ENCODE results near the gene AFF2.

AFF2 gene

DNA sequence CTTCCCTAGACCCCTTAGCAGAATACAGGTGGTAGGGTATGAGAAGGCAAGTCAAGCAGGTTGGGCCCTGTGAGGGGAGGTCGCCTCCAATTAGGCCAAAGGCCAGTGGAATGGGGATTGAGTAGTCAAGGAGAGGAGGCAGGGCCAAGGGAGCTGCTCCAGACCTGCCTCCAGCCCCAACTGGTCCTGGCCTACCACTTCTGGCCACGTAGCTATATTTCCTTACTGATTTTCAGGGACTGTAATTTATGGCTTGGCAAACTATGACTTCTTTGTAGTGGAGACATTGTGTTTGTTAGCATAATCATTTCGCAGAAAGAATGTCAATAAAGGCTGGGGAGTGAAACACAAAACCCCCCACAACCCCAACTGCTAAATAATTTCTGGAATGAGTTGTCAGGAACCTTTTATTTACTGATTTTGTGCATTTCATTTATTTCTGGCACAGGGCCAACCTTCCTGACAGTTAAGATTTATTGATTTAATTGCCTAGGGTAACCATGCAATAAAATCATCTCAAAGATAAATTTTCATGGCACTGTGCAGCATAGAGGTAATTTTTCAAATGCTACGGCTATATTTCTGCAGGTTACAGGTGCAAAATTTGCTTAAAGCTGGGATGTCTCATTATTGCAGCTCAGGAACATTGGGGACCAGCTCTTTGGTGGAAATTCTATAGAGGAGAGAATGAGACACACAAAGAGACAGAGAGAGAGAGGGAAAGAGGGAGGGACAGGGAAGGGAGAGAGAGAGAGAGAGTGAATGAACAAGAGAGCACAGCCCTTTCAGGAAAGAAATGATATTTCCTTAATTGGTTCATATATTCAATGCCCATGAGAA lies 509.8 kb downstream of the AFF2 start:
- Mint-ChIP-seq H3K4me3 (no peak overlapping the region), H3K9me3 (no peaks in the 10 kb centered on the region), H3K27ac (no peak overlapping the region), H3K27me3 (no peaks in the 10 kb centered on the region), H3K36me3 (no peaks in the 10 kb centered on the region), H3K4me1 (no peaks in the 10 kb centered on the region)
- DNase-seq (ENCODE audit: low spot score in 2 of 2): no peak
- no peak for ATAC-seq (ENCODE audit: low read depth)

- Mint-ChIP-seq H3K27ac (no peak overlapping the region), H3K36me3 (no peaks in the 10 kb centered on the region), H3K4me3 (no peak overlapping the region), H3K9me3 (no peaks in the 10 kb centered on the region), H3K27me3 (no peaks in the 10 kb centered on the region), H3K4me1 (no peaks in the 10 kb centered on the region)
- ATAC-seq (ENCODE audit: low read depth): no peak
- no peak for DNase-seq (ENCODE audit: low spot score in 2 of 2)
These were observed 510.4 kb downstream of the AFF2 start for GRCh38 chrX:149010853-149011224.

DNA sequence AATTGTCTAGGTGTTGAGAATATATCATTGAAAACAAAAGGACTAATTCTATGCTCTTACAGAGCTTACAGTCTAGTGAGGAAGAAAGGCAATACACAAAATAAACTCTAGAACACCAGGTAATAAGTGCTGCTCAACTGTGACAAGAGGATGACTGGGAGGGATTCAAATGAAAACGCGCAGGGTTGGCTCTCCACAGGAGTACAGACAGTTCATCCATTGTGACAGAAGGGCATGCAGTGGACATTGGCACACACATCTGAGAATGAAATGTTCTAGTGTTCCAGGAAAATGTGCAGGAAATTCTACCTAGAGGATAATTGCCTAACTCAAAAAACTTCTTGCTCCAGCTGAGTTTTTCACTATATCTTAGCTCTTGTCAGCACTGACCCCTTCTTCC lies 512.7 kb downstream of the AFF2 start:
- H3K27ac Mint-ChIP-seq: no peak overlapping the region
- no peaks in the 10 kb centered on the region for H3K27me3 Mint-ChIP-seq
- no peaks in the 10 kb centered on the region for H3K36me3 Mint-ChIP-seq
- ATAC-seq (ENCODE audit: low read depth) (no peak), DNase-seq (ENCODE audit: low spot score in 2 of 2) (no peak)
- H3K9me3 Mint-ChIP-seq: no peaks in the 10 kb centered on the region
- H3K4me1 Mint-ChIP-seq: no peaks in the 10 kb centered on the region
- no peak overlapping the region for H3K4me3 Mint-ChIP-seq

DNA sequence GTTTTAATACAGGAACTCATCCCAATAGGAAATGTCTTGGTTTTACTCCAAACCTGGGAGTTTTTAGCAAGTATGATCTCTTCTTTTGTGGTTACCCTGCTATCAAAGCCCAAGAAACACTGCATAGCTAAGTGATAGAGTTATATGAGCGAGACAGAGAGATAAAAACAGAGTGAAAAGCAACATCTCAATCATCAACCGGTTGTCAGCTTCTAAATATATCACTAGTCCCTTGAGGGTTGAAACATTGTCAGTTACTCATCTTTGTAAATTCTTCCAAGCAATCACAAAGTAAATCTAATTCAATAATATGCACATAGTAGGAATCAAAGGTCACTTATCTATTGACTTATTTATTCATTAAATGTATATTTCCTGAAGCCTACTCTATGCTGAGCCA lies 520.7 kb downstream of the AFF2 start:
- no peak for DNase-seq (ENCODE audit: low spot score in 2 of 2)
- Mint-ChIP-seq H3K4me3 (no peak overlapping the region), H3K4me1 (no peaks in the 10 kb centered on the region), H3K27me3 (peaks cover 2% of the 10 kb centered on the region), H3K9me3 (peaks cover 1% of the 10 kb centered on the region), H3K36me3 (peaks cover 2% of the 10 kb centered on the region), H3K27ac (no peak overlapping the region)
- no peak for ATAC-seq (ENCODE audit: low read depth)

DNA sequence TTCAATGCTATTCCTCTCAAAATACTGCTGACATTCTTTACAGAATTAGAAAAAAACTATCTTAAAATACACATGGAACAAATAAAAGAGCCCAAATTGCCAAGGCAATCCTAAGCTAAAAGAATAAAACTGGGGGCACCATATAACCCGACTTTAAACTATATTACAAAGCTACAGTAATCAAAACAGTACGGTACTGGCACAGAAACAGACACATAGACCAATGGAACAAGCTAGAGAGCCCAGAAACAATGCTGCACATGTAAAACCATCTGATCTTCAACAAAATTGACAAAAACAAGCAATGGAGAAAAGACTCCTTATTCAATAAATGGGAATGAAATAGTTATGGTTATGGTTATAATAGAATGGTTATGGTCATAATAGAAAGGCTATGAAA lies 522.1 kb downstream of the AFF2 start:
- Mint-ChIP-seq H3K27me3 (peaks cover 2% of the 10 kb centered on the region), H3K9me3 (peaks cover 1% of the 10 kb centered on the region), H3K36me3 (peaks cover 2% of the 10 kb centered on the region), H3K4me3 (no peak overlapping the region), H3K4me1 (no peaks in the 10 kb centered on the region), H3K27ac (no peak overlapping the region)
- ATAC-seq (ENCODE audit: low read depth) (no peak), DNase-seq (ENCODE audit: low spot score in 2 of 2) (no peak)

DNA sequence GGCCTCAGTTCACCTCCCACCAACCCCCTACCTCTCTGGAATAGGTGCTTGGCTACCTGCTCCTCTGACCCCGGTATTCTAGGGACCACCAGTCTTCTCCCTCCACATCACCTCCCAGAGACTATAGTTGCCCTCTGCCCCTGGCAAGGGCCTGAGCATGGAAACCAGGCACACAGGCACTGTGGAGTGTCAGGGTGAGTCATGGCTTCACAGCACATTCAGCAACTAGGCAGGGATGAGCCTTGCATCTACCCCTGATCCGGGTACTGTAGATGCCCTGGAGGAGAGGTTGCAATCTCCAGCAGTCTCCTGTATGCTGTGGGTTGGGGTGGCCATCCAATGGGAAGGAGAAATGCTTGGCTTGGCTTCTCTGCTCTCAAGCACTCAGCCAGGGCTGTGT lies 532.0 kb downstream of the AFF2 start:
- DNase-seq (ENCODE audit: low spot score in 2 of 2): no peak
- Mint-ChIP-seq H3K4me1 (no peaks in the 10 kb centered on the region), H3K36me3 (no peaks in the 10 kb centered on the region), H3K4me3 (no peak overlapping the region), H3K27ac (no peak overlapping the region), H3K9me3 (no peaks in the 10 kb centered on the region), H3K27me3 (no peaks in the 10 kb centered on the region)
- no peak for ATAC-seq (ENCODE audit: low read depth)

DNA sequence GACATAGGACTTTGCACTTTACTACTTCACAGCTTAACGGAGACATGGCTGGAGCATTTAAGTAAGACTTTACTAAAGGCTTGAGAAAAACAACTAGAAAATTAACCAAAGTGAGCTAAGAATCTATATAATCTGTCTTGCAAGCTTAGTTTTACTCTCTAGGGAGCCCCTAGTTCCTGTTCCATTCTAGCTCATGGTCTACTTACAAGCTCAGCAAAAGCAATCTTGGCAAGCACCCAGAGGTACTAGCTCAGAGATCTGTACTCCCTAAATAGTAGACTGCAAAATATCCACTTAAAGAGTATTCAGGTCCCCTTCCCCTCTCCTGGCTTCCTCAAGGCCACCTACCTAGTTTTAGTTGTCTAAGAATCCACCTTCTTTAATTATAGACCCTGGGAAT lies 535.7 kb downstream of the AFF2 start:
- no peaks in the 10 kb centered on the region for H3K4me1 Mint-ChIP-seq

DNA sequence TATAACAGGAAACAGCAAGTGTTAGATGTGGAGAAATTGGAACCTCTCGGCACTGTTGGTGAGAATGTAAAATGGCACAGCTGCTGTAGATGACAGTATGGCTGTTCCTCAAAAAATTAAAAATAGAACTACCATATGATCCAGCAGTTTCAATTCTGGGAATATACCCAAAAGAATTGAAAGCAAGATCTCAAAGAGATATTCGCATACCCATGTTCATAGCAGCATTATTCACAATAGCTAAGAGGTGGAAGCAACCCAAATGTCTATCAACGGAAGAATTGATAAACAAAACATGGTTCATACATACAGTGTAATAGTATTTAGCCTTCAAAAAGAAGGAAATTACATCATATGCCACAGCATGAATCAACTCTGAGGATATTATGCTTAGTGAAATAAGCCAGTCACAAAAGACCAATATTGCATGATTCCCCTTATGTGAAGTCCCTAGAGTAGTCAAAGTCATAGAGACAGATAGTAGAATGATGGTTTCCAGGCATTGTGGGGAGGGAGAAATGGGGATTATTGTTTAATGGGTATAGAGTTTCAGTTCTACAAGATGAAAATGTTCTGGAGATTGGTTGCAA lies 537.0 kb downstream of the AFF2 start:
- no peaks in the 10 kb centered on the region for H3K9me3 Mint-ChIP-seq
- H3K27me3 Mint-ChIP-seq: no peaks in the 10 kb centered on the region
- no peaks in the 10 kb centered on the region for H3K36me3 Mint-ChIP-seq
- ATAC-seq (ENCODE audit: low read depth): no peak
- no peak overlapping the region for H3K27ac Mint-ChIP-seq
- no peak overlapping the region for H3K4me3 Mint-ChIP-seq
- DNase-seq (ENCODE audit: low spot score in 2 of 2): no peak
- H3K4me1 Mint-ChIP-seq: no peaks in the 10 kb centered on the region

More for the DNA sequence above, 535.7 kb downstream of the AFF2 start:
- Mint-ChIP-seq H3K27me3 (no peaks in the 10 kb centered on the region), H3K36me3 (no peaks in the 10 kb centered on the region), H3K27ac (no peak overlapping the region), H3K9me3 (no peaks in the 10 kb centered on the region), H3K4me3 (no peak overlapping the region)
- DNase-seq (ENCODE audit: low spot score in 2 of 2): no peak
- ATAC-seq (ENCODE audit: low read depth): no peak

- Mint-ChIP-seq H3K9me3 (no peaks in the 10 kb centered on the region), H3K4me3 (no peak overlapping the region), H3K27me3 (no peaks in the 10 kb centered on the region), H3K4me1 (no peaks in the 10 kb centered on the region), H3K36me3 (no peaks in the 10 kb centered on the region), H3K27ac (no peak overlapping the region)
- no peak for DNase-seq (ENCODE audit: low spot score in 2 of 2)
- ATAC-seq (ENCODE audit: low read depth): no peak
These were observed 538.6 kb downstream of the AFF2 start for GRCh38 chrX:149039057-149039456.

GRCh38 chrX:149040873-149041535 lies 540.6 kb downstream of the AFF2 start:
- no peaks in the 10 kb centered on the region for H3K36me3 Mint-ChIP-seq
- no peaks in the 10 kb centered on the region for H3K4me1 Mint-ChIP-seq
- H3K27ac Mint-ChIP-seq: no peak overlapping the region
- H3K4me3 Mint-ChIP-seq: no peak overlapping the region
- no peaks in the 10 kb centered on the region for H3K27me3 Mint-ChIP-seq
- ATAC-seq (ENCODE audit: low read depth) (no peak), DNase-seq (ENCODE audit: low spot score in 2 of 2) (no peak)
- H3K9me3 Mint-ChIP-seq: no peaks in the 10 kb centered on the region

DNA sequence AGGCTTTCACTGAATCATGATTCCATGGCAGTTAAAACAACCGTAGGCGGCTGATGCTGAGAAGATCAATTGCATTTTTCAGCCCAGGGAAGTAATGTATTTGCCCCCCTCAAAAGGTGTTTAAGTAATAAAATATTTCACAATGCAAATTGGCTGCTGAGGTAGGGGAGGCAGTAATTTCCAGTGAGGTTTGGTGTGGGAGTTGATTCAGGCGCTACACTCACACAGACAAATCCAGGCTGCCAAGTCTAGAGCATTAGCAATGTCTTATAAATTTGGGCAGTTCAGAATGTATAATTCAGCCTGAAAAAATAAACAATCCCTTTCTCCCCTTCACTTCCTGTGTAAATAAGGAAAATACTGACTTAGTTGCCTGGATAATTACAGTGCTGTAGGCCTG lies 543.0 kb downstream of the AFF2 start:
- Mint-ChIP-seq H3K27me3 (no peaks in the 10 kb centered on the region), H3K36me3 (no peaks in the 10 kb centered on the region), H3K4me1 (no peaks in the 10 kb centered on the region), H3K27ac (no peak overlapping the region), H3K4me3 (no peak overlapping the region), H3K9me3 (no peaks in the 10 kb centered on the region)
- no peak for DNase-seq (ENCODE audit: low spot score in 2 of 2)
- no peak for ATAC-seq (ENCODE audit: low read depth)

DNA sequence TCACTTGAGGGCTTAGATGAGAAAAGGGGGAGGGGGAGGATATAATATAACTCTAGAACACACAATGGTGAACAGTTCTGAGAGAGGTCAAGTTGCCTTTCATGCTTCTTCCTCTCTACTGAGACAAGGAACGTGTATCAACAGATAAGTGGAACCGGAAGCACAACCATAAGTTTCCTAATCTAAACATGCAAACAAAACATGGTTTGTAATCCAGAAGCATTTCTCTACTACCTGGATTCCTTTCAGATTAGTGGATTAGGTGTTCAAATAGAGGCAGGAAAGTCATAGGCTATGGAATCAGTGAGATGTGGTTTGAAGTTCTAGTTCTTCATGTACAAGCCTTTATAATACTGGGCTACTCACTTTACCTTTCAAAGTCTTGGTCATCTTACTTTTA lies 544.1 kb downstream of the AFF2 start:
- DNase-seq (ENCODE audit: low spot score in 2 of 2) (no peak), ATAC-seq (ENCODE audit: low read depth) (no peak)
- Mint-ChIP-seq H3K36me3 (no peaks in the 10 kb centered on the region), H3K4me1 (no peaks in the 10 kb centered on the region), H3K4me3 (no peak overlapping the region), H3K9me3 (no peaks in the 10 kb centered on the region), H3K27ac (no peak overlapping the region), H3K27me3 (no peaks in the 10 kb centered on the region)

GRCh38 chrX:149045645-149046210 lies 545.3 kb downstream of the AFF2 start:
- no peaks in the 10 kb centered on the region for H3K36me3 Mint-ChIP-seq
- no peaks in the 10 kb centered on the region for H3K27me3 Mint-ChIP-seq
- H3K4me3 Mint-ChIP-seq: no peak overlapping the region
- DNase-seq (ENCODE audit: low spot score in 2 of 2) (no peak), ATAC-seq (ENCODE audit: low read depth) (no peak)
- no peaks in the 10 kb centered on the region for H3K9me3 Mint-ChIP-seq
- no peak overlapping the region for H3K27ac Mint-ChIP-seq
- H3K4me1 Mint-ChIP-seq: no peaks in the 10 kb centered on the region

Measured in memory B cell (primary cell).